NOMO-1 treated with dmso at 0.1 percent for 144 hours (cell line): ENCODE measurements around the gene DNAH3.

Source experiments
- DNase-seq: peaks from one replicate; lab custom pipeline; 2025; ENCODE audit not compliant: unreplicated experiment; lab: John Stamatoyannopoulos, UW

DNAH3 gene

GRCh38 chr16:20910781-20911321 lies 239.8 kb downstream of the DNAH3 start:
- DNase-seq = peak; percentile 60

GRCh38 chr16:20906341-20907255 lies 244.0 kb downstream of the DNAH3 start:
- no peak for DNase-seq

- DNase-seq = no peak
Observed at GRCh38 chr16:20905576-20905975, 245.1 kb downstream of the DNAH3 start.

DNA sequence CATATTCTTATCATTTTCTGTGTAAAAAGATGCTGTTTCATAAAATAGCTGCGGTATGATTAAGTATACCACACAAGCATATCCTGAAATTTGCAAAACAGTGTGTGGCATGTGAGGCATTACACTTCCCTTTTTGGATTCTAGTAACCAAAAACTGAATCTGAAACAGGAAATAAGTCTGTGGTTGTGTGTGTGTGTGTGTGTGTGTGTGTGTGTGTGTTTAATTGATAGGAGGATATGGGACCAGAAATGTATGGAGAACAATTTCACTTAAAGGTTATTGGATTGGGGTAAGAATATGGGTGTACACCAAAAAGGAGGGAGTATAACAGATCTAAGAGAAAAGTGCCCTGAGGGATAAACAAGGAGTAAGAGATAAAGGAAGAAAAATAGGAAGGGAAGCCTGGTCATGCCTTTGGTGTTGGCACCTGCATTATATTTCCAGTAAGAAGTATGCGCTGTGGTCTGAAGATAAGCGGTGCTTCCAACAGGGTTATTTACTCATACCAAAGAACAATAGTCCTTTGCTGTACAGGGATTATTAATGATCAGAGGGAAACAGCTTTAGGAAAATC lies 246.1 kb downstream of the DNAH3 start:
- peak; percentile 43 for DNase-seq

GRCh38 chr16:20903899-20904506 lies 246.6 kb downstream of the DNAH3 start:
- no peak for DNase-seq

DNA sequence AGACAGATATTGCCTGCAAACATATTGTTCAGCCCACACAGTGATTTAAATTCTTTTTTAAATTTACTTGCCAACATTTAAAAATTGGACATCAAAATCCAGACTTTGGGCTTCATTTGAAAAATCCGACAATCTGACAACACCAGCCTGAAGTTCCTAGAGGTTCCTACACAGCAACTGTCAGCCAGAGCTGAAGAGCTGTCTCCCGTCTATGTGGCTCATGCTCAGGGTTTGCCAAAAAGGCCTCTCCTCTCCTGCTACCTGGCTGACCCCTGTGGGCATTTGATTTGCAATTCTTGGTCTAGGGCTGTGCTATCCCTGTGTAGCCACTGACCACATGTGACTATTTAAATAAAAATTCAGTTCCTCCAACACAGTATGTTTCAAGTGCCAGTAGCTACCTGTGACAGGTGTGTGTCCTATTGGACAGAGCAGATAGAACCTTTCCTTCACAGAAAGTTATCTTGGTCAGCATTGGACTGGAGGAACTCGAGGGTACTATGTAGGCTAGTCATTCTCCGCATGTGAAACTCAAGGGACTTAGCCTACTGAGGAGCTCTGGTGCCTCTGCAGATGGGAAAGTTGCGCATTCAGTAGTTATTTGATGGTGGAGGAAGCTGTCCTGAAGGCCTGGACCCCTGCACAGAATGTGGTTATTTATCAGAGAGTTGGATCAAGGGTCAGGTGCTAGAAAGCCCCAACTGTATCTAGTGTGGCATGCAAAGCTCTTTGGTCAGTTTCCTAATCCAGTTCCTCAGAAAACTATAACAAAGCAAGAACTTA lies 247.3 kb downstream of the DNAH3 start:
- no peak for DNase-seq

- no peak for DNase-seq
Observed at GRCh38 chr16:20902426-20902825, 248.2 kb downstream of the DNAH3 start.

GRCh38 chr16:20901436-20902112 lies 249.1 kb downstream of the DNAH3 start:
- DNase-seq = peak; percentile 46

DNA sequence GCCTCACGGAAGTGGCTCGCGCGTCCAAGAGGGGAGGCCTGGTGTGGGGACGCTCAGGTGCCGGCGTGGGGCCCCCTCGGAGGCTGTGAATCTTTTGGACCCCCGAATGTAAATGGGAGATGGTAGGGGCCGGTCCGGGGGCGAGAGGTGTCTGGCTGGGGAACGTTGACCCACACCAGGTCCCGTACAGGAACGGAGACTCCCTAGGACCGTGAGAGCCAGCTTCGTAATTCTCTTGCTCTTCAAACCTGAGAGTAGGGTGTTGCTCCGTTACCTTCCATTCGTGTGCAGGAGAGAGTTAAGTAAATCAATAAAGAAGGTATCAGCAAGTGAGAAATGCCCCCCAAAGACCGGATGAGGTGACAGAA lies 249.6 kb downstream of the DNAH3 start:
- DNase-seq = no peak

- DNase-seq = peak; percentile 86
Observed at GRCh38 chr16:20900299-20901067, 250.2 kb downstream of the DNAH3 start, which contains the start of the genes DCUN1D3 and LYRM1. TSS of gene DCUN1D3 (minus strand) at chr16:20900358. CDS start at chr16:20862538, 37,820 bp downstream. TSS of gene LYRM1 (plus strand) at chr16:20900771. CDS start at chr16:20915556, 14,785 bp downstream.

DNA sequence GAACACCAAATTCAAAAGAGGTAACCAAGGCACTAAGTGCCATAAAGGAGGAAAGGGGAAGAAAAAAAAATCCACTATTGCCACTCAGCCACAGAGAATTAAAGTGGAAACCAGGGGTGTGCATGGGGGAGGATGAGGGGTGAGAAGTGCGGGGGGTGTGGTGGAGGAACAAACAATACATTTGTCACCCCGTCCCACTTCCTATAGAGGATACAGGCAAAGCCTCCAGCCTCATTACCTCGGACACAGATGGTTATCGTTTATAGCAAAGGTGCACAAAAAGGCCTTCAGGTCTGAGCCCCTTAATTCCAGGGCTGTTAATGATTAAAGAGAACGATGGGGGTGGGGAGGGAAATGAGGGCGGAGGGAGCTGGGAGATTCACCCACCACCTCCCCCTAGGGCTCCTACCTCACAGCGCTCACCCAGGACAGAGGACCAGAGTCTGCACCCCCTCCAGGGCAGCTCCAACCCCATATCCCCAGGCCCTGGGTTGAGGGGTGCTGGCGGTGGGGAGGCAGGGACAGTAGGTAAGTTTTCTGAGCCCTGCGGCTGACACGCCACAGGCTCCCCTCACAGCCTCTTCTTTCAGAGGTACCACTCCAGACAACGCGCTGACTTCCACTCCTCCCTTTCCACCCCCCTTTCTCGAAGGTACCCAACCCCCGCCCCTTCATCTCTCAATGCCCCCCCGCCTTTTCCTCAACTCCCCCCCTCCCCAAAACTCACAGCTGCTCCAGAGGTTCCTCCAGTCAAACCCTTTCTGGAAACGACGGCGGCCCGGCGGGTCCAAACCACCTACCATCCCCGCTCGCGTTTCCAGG lies 251.0 kb downstream of the DNAH3 start:
- no peak for DNase-seq

DNA sequence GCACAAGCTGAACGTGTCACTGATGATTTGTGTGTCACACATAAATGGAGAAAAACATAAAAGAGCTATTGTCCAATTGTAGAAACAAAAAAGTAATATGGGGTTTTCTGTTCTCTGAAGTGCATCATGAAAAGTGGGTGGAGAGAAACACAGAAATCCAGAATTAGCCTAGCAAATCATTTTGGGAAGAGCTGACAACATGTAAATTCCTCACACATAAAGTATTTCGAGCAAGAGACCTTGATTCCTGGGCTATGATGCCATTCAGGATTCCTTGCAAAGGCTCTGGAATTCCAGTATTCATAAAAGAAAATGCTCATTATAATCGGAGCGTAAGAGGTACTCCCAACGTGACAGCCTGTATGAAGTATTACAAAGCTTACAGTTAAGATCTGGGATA lies 251.6 kb downstream of the DNAH3 start:
- no peak for DNase-seq

DNA sequence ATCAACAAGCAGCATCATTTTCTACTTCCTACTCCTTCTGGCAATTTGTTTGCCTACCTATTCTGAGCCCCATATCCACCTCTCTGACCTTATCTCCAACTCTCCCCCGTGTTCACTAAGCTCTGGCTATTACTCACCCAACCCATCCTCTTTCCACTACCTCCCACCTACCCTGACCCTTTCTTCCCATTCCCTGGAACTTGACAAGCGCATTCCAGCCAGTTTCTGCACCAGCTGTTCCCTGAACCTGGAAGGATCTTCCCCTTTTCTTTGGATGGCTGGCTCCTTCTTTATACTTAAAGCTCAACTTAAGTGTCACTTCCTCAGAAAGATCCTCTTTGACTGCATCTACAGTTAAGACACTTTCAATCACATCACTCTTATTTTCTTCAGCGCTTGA lies 252.7 kb downstream of the DNAH3 start:
- no peak for DNase-seq

DNA sequence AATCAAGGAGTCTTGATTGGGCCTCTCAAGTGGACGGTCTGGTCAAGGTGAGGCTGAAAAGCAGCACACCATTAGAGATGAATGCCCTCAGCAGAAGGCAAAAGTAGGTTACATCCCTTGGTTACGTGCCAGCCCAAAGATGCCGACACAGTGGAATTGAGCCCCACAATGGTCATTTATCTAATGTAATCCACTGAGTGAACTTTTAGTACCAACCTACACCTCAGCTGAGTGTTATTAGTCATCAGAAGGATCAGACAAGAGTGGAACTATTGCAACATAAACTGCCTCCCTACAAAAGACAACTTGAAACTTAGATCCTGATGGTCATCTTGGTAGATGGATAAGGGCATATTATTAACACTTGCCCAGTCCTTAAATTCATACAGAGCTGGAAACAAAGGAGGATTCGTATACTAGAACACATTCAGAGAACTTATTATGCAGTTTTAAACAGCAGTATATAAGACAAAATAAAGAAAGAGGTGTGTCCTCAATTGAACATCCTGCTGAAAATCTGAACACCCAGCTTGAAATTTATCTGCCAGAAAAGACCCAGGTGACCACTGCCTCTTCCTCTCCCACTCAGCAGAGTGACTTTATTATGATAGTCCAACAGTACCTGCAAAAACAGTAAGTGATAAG lies 253.3 kb downstream of the DNAH3 start:
- no peak for DNase-seq

DNA sequence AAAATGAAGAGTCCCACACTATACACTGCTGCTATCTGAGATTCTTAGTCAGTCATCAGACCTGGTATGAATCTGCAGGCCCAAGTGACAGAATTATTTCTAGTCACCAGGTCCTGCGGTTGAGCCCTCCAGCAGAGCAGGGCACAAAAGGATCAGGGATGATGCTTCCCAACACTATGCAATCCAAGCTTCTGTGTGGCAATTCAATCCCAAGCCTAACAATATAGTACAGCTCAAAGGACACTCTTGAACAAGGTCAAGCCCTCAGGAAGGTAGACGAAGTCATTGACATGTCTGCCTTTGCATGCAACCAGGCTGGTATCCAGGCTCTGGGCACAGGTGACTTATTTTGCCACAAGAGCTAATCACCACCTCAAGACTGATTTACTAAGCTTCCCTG lies 256.3 kb downstream of the DNAH3 start:
- no peak for DNase-seq

GRCh38 chr16:20889625-20890275 lies 260.9 kb downstream of the DNAH3 start:
- no peak for DNase-seq

- DNase-seq = no peak
Observed at GRCh38 chr16:20887207-20887606, 263.4 kb downstream of the DNAH3 start.

GRCh38 chr16:20886320-20886719 lies 264.3 kb downstream of the DNAH3 start:
- no peak for DNase-seq
